Naive thymus-derived CD4-positive, alpha-beta T cell (primary cell): ENCODE data around the gene GRM5. TPM values are rescaled to one million over a fixed set of nuclear protein-coding genes. Genes with fewer than 3 reads are reported as not detected.

Experiments used
- ATAC-seq: fragments of 150-1000 bp; cut with Tn5 transposase; 2 replicates; pipeline ENCODE4 v1.10.0; 2021; ENCODE audit warnings: mild to moderate bottlenecking, moderate library complexity
- CTCF ChIA-PET: fragments of 350-600 bp; sonication (Branson Sonifier 250); formaldehyde crosslinking; loops from one replicate; lab custom pipeline; 2021; ENCODE audit warnings: antibody characterized with exemption; lab: Charles Lee
- POLR2A ChIA-PET: fragments of 350-600 bp; sonication (Branson Sonifier 250); formaldehyde crosslinking; loops from one replicate; lab custom pipeline; 2021; ENCODE audit warnings: antibody characterized with exemption, inconsistent platforms; lab: Charles Lee
- DNase-seq, 9 donors: peaks; one replicate each; pipeline versions ENCODE4 v3.0.0 to v3.0.0-alpha.2; 2020 to 2022; ENCODE audit warnings: mixed read lengths in 1 of 9
- H3K27ac ChIP-seq: one replicate; pipeline ENCODE4 v1.7.0; 2013; ENCODE audit warnings: mild to moderate bottlenecking, low read depth, low read length, moderate library complexity
- H3K27me3 ChIP-seq, 2 donors: one replicate each; pipeline ENCODE4 v1.7.0; 2013; ENCODE audit warnings: low read length in 2 of 2, mild to moderate bottlenecking in 2 of 2, moderate library complexity in 2 of 2; ENCODE audit not compliant: control insufficient read depth in 2 of 2, insufficient read depth in 2 of 2
- H3K36me3 ChIP-seq, 3 experiments: 1 replicate in 2 of 3; 2 replicates in 1 of 3; pipeline ENCODE4 v1.7.0; 2013; ENCODE audit warnings: low read length in 3 of 3, mild to moderate bottlenecking in 3 of 3, moderate library complexity in 1 of 3; ENCODE audit not compliant: insufficient read depth in 3 of 3, control insufficient read depth in 2 of 3
- H3K4me1 ChIP-seq, 2 donors: one replicate each; pipeline ENCODE4 v1.7.0; 2013; ENCODE audit warnings: low read length in 2 of 2, mild to moderate bottlenecking in 2 of 2, moderate library complexity in 1 of 2; ENCODE audit not compliant: control insufficient read depth in 2 of 2, insufficient read depth in 2 of 2
- H3K4me3 ChIP-seq: 2 replicates; pipeline ENCODE4 v1.7.0; 2013; ENCODE audit warnings: mild to moderate bottlenecking, low read length
- H3K9me3 ChIP-seq, 3 experiments: 1 replicate in 2 of 3; 2 replicates in 1 of 3; pipeline ENCODE4 v1.7.0; 2013; ENCODE audit warnings: low read length in 3 of 3; ENCODE audit not compliant: control insufficient read depth in 2 of 3
- H3K27ac Mint-ChIP-seq, 9 donors: one replicate each; pipeline ENCODE4 v1.8.0; 2020 to 2022; ENCODE audit warnings: mixed read lengths in 9 of 9, mild to moderate bottlenecking in 8 of 9, moderate library complexity in 5 of 9, inconsistent platforms in 2 of 9
- H3K27me3 Mint-ChIP-seq, 5 donors: one replicate each; pipeline ENCODE4 v1.8.0; 2021 to 2022; ENCODE audit warnings: mixed read lengths in 5 of 5, mild to moderate bottlenecking in 1 of 5
- H3K36me3 Mint-ChIP-seq, 5 donors: one replicate each; pipeline ENCODE4 v1.8.0; 2020 to 2022; ENCODE audit warnings: mixed read lengths in 5 of 5, mild to moderate bottlenecking in 3 of 5, inconsistent platforms in 1 of 5
- H3K4me1 Mint-ChIP-seq, 7 donors: one replicate each; pipeline ENCODE4 v1.8.0; 2020 to 2022; ENCODE audit warnings: mixed read lengths in 7 of 7, mild to moderate bottlenecking in 3 of 7, inconsistent platforms in 1 of 7
- H3K4me3 Mint-ChIP-seq, 10 donors: one replicate each; pipeline ENCODE4 v1.8.0; 2020 to 2022; ENCODE audit warnings: mild to moderate bottlenecking in 10 of 10, mixed read lengths in 10 of 10, moderate library complexity in 6 of 10, inconsistent platforms in 2 of 10
- H3K9me3 Mint-ChIP-seq, 11 donors: one replicate each; pipeline ENCODE4 v1.8.0; 2020 to 2022; ENCODE audit warnings: mixed read lengths in 11 of 11, mild to moderate bottlenecking in 4 of 11, inconsistent platforms in 1 of 11, moderate library complexity in 1 of 11
- intact Hi-C, 2 donors: fragments of 100-400 bp; cut with micrococcal nuclease; formaldehyde crosslinking; loops; one replicate each; pipeline ENCODE4 v1.15.1; 2023
- polyA plus RNA-seq, 2 donors: library from polyadenylated mRNA; unstranded; fragments of 300-500 nt; fragmentation: Illumina TruSeq; gene quantifications; one replicate each; pipeline ENCODE4 v1.2.3, GENCODE V29; 2021
- total RNA-seq, 6 experiments: library from RNA in 5 of 6; stranded (reverse) in 5 of 6; gene quantifications; 1 replicate in 5 of 6; 2 replicates in 1 of 6; pipeline ENCODE4 v1.2.3 and lab custom pipeline; 2021 to 2026

GRM5 gene
- total and polyA plus RNA-seq, 7 experiments from 2014 or later = not detected

DNA sequence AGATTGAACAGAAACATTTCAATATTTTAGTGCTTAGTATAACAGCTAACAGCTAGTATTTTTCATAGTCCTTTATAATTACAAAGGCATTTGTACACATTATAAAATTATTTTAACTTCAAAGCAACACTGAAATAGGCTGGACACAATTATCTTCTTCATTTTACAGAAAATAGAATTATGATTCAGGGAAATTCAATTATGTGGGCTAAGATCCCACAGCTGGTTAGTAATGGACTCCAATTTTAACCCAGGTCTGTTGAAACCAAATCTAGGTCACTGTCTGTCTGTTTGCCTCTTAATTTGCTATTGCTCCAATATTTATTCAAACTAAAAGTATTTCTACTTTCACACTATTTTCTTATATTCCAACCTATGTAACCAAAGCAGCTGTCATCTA is 574.1 kb downstream of the GRM5 start:
- ChIA-PET CTCF (no interaction called here), POLR2A (no interaction called here)
- Mint-ChIP-seq H3K36me3 (no peaks in the 10 kb centered on the region), H3K27ac (no peak overlapping the region), H3K9me3 (peaks cover 0 to 5% (median 0%) of the 10 kb centered on the region in 11 donors), H3K4me3 (no peak overlapping the region), H3K4me1 (no peaks in the 10 kb centered on the region), H3K27me3 (peaks cover 0 to 22% (median 0%) of the 10 kb centered on the region in 5 donors)
- Histone ChIP-seq H3K4me3 (no peak overlapping the region), H3K27me3 (no peaks in the 10 kb centered on the region), H3K36me3 (no peaks in the 10 kb centered on the region), H3K4me1 (no peaks in the 10 kb centered on the region), H3K27ac (no peak overlapping the region), H3K9me3 (no peaks in the 10 kb centered on the region)
- ATAC-seq (no peak), DNase-seq (no peak)
- intact Hi-C loops = no loop called here

DNA sequence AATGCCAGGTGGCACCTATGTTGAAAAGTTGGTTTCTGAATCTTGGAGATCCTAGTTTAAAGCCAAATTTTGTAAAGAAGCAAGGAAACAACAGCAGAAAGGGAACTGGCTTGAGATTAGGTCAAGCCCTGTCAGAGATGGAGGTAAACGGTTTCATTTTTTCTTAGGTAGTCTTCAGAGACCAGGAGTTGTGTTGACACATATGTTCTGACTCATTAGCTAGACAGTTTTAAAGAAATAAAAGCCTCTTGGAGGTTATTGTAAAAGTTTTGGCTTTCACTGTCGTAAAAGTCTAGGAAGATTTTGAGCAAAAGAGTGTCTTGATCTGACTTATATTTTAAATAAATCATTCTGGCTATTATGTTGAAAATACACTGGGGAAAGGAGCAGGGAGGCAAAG is 576.8 kb downstream of the GRM5 start:
- no peaks in the 10 kb centered on the region for H3K9me3 ChIP-seq
- H3K27ac Mint-ChIP-seq = no peak overlapping the region
- no peaks in the 10 kb centered on the region for H3K36me3 Mint-ChIP-seq
- CTCF ChIA-PET = no interaction called here
- no peak for DNase-seq
- H3K9me3 Mint-ChIP-seq = peaks cover 0 to 5% (median 0%) of the 10 kb centered on the region in 11 donors
- no peaks in the 10 kb centered on the region for H3K36me3 ChIP-seq
- peaks cover 0 to 14% (median 0%) of the 10 kb centered on the region in 5 donors for H3K27me3 Mint-ChIP-seq
- intact Hi-C loops = loop anchor here (5.0 kb wide), 2 partner anchors 53 to 152 kb away; partner anchors contain the start of gene CTSC (in 1 of the 2)
- H3K4me3 Mint-ChIP-seq = no peak overlapping the region
- POLR2A ChIA-PET = no interaction called here
- no peak overlapping the region for H3K27ac ChIP-seq
- H3K4me3 ChIP-seq = no peak overlapping the region
- H3K27me3 ChIP-seq = no peaks in the 10 kb centered on the region
- no peaks in the 10 kb centered on the region for H3K4me1 ChIP-seq
- H3K4me1 Mint-ChIP-seq = peaks cover 0 to 4% (median 0%) of the 10 kb centered on the region in 7 donors
- ATAC-seq = no peak

DNA sequence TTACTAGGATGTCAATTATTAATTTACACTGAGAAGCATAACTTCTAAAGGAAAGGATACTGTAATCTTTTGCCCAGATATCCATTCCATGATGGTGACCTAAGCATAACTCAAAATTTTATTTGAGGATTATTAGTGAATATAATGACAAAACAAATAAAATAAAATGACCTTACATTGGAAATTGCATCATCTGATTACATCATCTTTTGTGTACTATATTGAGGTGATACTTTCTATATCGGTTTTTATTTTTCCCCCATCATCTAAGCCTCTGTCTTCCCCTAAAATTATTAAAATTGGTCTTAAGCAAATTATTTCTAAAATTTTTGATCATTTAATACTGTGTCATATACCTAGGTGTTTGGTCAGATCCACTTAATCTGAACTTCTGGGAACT is 578.1 kb downstream of the GRM5 start:
- H3K4me1 ChIP-seq = no peaks in the 10 kb centered on the region
- no peak overlapping the region for H3K27ac ChIP-seq
- ChIA-PET CTCF (no interaction called here), POLR2A (no interaction called here)
- peaks cover 0 to 5% (median 0%) of the 10 kb centered on the region in 11 donors for H3K9me3 Mint-ChIP-seq
- no peak for ATAC-seq
- H3K4me1 Mint-ChIP-seq = peaks cover 0 to 4% (median 0%) of the 10 kb centered on the region in 7 donors
- no peaks in the 10 kb centered on the region for H3K36me3 ChIP-seq
- no peak overlapping the region for H3K4me3 ChIP-seq
- intact Hi-C loops = loop anchor here (5.0 kb wide), 2 partner anchors 55 to 150 kb away; partner anchors contain the start of gene CTSC (in 1 of the 2)
- H3K9me3 ChIP-seq = no peaks in the 10 kb centered on the region
- no peak overlapping the region for H3K27ac Mint-ChIP-seq
- H3K36me3 Mint-ChIP-seq = no peaks in the 10 kb centered on the region
- DNase-seq = no peak
- no peaks in the 10 kb centered on the region for H3K27me3 ChIP-seq
- peaks cover 0 to 20% (median 0%) of the 10 kb centered on the region in 5 donors for H3K27me3 Mint-ChIP-seq
- no peak overlapping the region for H3K4me3 Mint-ChIP-seq

DNA sequence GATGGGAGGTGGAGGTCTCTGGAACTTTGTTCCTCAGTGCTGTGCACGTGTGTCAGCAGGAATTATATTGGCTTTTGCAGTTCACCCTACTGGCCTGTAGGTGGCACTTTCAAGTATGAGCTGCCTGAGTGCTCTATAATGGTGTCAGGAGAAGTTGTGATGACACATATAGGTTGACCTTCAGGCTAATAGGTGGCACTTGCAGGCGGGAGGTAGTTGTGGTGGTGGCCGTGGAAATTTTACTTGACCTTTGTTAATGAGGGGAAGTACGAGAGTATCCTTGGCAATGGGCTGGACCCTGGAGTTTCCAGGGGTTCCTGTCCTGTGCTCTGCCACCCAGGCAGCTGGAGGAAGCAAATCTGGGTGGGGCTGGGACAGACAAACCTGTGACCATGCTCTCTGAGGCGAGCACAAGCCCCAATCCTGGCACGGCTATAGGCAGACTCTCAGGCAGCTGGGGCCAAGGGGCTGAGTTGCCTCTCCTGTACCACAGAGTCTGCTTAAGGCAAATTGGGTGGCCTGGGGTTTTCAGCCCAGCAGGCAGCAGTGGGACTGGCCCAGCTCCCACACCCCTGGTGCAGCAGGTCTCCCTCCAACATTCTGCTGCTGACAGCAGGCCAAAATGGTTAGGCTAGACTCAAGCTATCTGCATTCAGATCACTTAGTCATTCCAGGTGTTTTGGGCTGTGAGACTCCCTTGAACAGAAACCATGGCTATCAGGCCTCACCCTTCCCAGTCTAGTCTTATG is 580.7 kb downstream of the GRM5 start:
- Mint-ChIP-seq H3K9me3 (peaks cover 0 to 5% (median 0%) of the 10 kb centered on the region in 11 donors), H3K4me1 (peaks cover 0 to 4% (median 0%) of the 10 kb centered on the region in 7 donors), H3K4me3 (no peak overlapping the region), H3K36me3 (no peaks in the 10 kb centered on the region), H3K27me3 (peaks cover 0 to 9% (median 0%) of the 10 kb centered on the region in 5 donors), H3K27ac (no peak overlapping the region)
- H3K36me3 ChIP-seq = no peaks in the 10 kb centered on the region
- H3K27ac ChIP-seq = no peak overlapping the region
- H3K9me3 ChIP-seq = no peaks in the 10 kb centered on the region
- no peaks in the 10 kb centered on the region for H3K4me1 ChIP-seq
- intact Hi-C loops = loop anchor here (2.0 to 5.0 kb wide), 3 partner anchors 57 to 408 kb away; partner anchors contain the start of gene CTSC (in 1 of the 2)
- POLR2A ChIA-PET = no interaction called here
- H3K4me3 ChIP-seq = no peak overlapping the region
- no peaks in the 10 kb centered on the region for H3K27me3 ChIP-seq
- ATAC-seq = peak; percentile 89
- peak in 3 of 9 donors; percentile 14 to 24 (median 21) for DNase-seq
- CTCF ChIA-PET = interaction anchor here (0.7 kb wide), 1 partner anchor 75 kb away, joined by 3 read pairs; no protein-coding TSS in a partner anchor

DNA sequence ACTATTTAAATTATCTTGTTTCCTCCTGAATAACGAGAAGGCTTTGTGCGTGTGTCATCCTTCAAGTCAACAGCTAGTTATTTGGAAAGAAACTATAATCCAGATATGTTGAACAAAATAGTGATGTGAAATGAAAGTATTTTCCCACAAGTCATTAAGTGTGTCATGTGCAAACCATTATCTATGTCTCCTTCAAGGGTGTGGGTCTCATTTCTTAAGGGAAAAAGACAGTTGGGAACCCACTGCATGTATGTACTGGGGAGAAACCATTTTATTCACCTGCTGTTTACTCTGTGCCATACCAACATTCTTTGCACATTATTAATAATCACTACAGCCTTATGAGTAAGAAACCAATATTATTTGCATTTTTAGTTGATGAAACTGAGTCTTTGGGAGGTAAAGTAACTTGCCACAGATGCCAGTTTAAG is 582.9 kb downstream of the GRM5 start:
- no peaks in the 10 kb centered on the region for H3K36me3 ChIP-seq
- H3K27ac ChIP-seq = no peak overlapping the region
- POLR2A ChIA-PET = no interaction called here
- DNase-seq (no peak), ATAC-seq (no peak)
- H3K4me3 ChIP-seq = no peak overlapping the region
- H3K9me3 ChIP-seq = no peaks in the 10 kb centered on the region
- no peaks in the 10 kb centered on the region for H3K27me3 ChIP-seq
- H3K4me1 ChIP-seq = no peaks in the 10 kb centered on the region
- H3K4me3 Mint-ChIP-seq = no peak overlapping the region
- no peaks in the 10 kb centered on the region for H3K36me3 Mint-ChIP-seq
- H3K9me3 Mint-ChIP-seq = no peaks in the 10 kb centered on the region
- intact Hi-C loops = no loop called here
- CTCF ChIA-PET = no interaction called here
- H3K27me3 Mint-ChIP-seq = peaks cover 0 to 9% (median 0%) of the 10 kb centered on the region in 5 donors
- H3K27ac Mint-ChIP-seq = no peak overlapping the region
- peaks cover 0 to 4% (median 0%) of the 10 kb centered on the region in 7 donors for H3K4me1 Mint-ChIP-seq

DNA sequence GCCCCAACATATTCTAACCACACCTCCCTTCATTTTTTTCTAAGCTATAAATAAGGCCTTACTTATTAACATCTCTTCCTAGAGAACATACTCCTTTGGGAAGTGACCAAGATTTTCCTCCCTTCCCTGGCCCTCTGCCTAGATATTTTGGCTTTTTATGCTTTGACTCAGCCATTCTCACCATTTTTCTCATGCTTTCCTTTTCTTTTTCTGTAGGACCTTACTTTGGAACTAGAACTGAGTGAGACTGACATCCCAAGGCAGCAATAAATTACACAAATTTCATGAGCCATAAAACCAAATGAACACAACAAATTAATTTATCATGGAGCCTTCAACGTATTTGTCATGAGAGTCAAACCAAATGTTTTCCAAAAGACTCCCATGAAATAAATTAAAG is 585.6 kb downstream of the GRM5 start:
- Histone ChIP-seq H3K36me3 (no peaks in the 10 kb centered on the region), H3K4me1 (no peaks in the 10 kb centered on the region), H3K9me3 (no peaks in the 10 kb centered on the region), H3K27ac (no peak overlapping the region), H3K4me3 (no peak overlapping the region), H3K27me3 (no peaks in the 10 kb centered on the region)
- ChIA-PET CTCF (no interaction called here), POLR2A (no interaction called here)
- ATAC-seq = no peak
- intact Hi-C loops = no loop called here
- Mint-ChIP-seq H3K9me3 (no peaks in the 10 kb centered on the region), H3K4me3 (no peak overlapping the region), H3K27me3 (peaks cover 0 to 9% (median 0%) of the 10 kb centered on the region in 5 donors), H3K27ac (no peak overlapping the region), H3K4me1 (peaks cover 0 to 4% (median 0%) of the 10 kb centered on the region in 7 donors), H3K36me3 (no peaks in the 10 kb centered on the region)
- DNase-seq = no peak
